Stimulated activated effector memory CD8-positive, alpha-beta T cell treated with anti-CD3 and anti-CD28 coated beads, Interleukin-12 subunit alpha, Interleukin-12 subunit beta, amount 100 ng/mL, for 72 hours (primary cell): ENCODE results near the gene SLC37A2.
"Not testable (repeated sequence)": the region's sequence is repeated elsewhere in the genome, so short reads cannot be mapped to it uniquely, and the experiment has no call there.

Source experiments
- ATAC-seq: fragments of 150-1000 bp; cut with Tn5 transposase; 2 replicates; pipeline ENCODE4 v1.10.0; 2021
- DNase-seq, 2 donors: peaks; one replicate each; pipeline ENCODE4 v3.0.0; 2021 to 2022; ENCODE audit warnings: low spot score in 2 of 2
- H3K27ac Mint-ChIP-seq: one replicate; pipeline ENCODE4 v1.8.0; 2022; ENCODE audit warnings: mild to moderate bottlenecking, mixed read lengths
- H3K36me3 Mint-ChIP-seq: one replicate; pipeline ENCODE4 v1.8.0; 2022; ENCODE audit warnings: mild to moderate bottlenecking, mixed read lengths
- H3K4me1 Mint-ChIP-seq: one replicate; pipeline ENCODE4 v1.8.0; 2022; ENCODE audit warnings: mixed read lengths
- H3K4me3 Mint-ChIP-seq: one replicate; pipeline ENCODE4 v1.8.0; 2022; ENCODE audit warnings: mild to moderate bottlenecking, mixed read lengths
- H3K9me3 Mint-ChIP-seq: one replicate; pipeline ENCODE4 v1.8.0; 2022; ENCODE audit warnings: mixed read lengths

Gene SLC37A2

GRCh38 chr11:125085301-125086081, 22.4 kb downstream of the SLC37A2 start:
- Mint-ChIP-seq H3K4me3 (no peak overlapping the region), H3K9me3 (no peaks in the 10 kb centered on the region), H3K36me3 (no peaks in the 10 kb centered on the region), H3K4me1 (peaks cover 4% of the 10 kb centered on the region), H3K27ac (peak overlapping the region; percentile 58)
- ATAC-seq (no peak), DNase-seq (no peak)

DNA sequence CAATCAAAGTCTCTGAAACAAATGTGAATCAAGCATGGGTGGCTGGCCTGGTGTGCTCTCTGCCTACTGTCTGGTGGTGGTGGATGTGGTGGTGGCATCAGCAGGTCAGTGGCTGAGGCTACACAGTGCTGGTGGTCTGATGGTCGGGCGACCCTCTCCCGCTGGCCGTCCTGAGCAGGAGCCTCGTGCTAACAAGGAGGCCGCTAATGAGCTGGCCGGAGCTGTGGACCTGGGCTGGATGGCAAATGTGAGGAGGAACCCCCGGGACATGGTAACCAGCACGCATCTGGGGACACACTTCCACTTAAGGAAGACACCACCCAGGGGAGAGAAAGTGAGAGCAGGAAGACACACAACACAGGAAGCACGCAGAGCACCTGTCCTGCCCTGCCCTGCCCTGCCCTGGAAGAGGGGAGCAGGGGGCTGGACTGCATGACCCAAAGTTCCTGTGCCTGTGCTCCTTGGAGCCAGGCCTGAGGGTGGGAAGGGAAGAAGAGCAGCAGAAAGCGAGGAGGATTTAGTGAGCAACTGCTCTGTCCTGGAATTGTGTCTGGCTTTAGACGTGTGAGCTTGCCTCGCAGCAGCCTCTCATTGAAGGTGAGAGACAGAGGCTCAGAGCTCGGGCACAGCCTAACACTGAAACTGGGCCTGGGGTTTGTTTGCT, 23.7 kb downstream of the SLC37A2 start:
- Mint-ChIP-seq H3K27ac (no peak overlapping the region), H3K9me3 (no peaks in the 10 kb centered on the region), H3K36me3 (no peaks in the 10 kb centered on the region), H3K4me1 (peaks cover 4% of the 10 kb centered on the region), H3K4me3 (no peak overlapping the region)
- DNase-seq: no peak
- ATAC-seq: no peak

DNA sequence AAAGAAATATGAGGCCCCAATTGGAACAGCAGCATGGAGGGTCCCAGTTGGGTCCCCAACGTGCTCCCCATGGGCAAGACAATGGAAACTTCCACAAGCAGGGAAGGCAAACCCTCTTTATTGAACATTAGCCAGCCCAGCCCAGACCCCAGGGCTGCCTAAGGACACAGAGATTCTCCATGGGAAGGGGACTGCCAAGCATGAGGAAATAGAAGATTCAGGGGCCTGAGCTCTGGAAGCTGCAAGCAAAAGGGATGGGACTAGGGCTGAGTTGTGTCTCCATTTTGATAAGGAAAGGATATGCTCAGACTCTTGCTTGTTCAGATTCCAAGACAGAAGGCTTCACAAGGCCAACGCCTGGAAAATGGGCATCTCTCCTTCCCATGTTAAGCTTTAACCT, 25.0 kb downstream of the SLC37A2 start:
- H3K36me3 Mint-ChIP-seq: no peaks in the 10 kb centered on the region
- DNase-seq (no peak), ATAC-seq (no peak)
- peak overlapping the region; percentile 11 for H3K27ac Mint-ChIP-seq
- H3K4me3 Mint-ChIP-seq: no peak overlapping the region
- no peaks in the 10 kb centered on the region for H3K9me3 Mint-ChIP-seq
- H3K4me1 Mint-ChIP-seq: peaks cover 4% of the 10 kb centered on the region

DNA sequence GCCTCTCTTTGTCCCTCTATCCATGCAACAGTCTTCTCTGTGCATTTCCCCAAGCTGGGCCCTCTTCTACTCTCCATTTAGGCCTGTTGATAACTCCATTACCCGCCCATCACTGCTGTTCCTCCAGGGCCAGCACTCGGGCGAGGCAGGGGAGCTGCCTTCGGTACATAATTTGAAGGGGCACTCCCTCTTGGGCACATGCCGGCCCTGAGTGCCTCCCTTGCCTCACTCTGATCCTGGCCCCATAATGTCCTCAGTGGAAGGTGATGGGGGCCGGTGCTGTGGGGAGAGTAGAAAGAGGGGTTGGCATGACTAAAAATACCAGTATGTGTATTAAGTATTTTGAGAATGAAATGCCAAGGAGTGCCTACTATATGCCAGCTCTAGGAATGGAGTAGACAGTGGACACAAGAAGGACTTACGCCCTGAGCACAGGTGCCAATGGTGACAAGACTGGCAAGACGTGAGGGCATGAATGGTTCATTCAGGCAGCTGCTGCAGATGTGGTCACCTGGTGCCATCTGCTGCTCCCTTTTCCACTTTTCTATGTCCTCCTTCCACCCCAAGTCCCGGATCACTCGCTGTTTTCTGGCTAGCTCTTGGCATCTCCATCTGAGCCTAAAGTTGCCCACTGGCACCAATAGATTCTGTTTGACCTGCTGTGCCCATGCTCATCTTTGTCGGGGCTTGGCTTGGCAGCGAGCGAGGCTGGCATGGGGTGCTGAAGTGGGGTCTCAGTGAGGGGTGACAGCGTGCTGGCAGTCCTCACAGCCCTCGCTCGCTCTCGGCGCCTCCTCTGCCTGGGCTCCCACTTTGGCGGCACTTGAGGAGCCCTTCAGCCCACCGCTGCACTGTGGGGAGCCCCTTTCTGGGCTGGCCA, 25.7 kb downstream of the SLC37A2 start:
- Mint-ChIP-seq H3K36me3 (no peaks in the 10 kb centered on the region), H3K27ac (peak overlapping the region; percentile 11), H3K4me1 (peaks cover 4% of the 10 kb centered on the region), H3K9me3 (no peaks in the 10 kb centered on the region), H3K4me3 (no peak overlapping the region)
- ATAC-seq: no peak
- DNase-seq: no peak

DNA sequence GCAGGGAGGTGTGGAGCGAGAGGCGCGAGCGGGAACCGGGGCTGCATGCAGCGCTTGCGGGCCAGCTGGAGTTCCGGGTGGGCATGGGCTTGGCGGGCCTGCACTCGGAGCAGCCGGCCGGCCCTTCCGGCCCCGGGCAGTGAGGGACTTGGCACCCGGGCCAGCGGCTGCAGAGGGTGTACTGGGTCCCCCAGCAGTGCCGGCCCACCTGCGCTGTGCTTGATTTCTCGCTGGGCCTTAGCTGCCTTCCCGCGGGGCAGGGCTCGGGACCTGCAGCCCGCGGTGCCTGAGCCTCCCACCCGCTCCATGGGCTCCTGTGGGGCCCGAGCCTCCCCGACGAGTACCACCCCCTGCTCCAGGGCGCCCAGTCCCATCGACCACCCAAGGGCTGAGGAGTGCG, 26.4 kb downstream of the SLC37A2 start:
- not testable (repeated sequence) for H3K4me3 Mint-ChIP-seq, H3K27ac Mint-ChIP-seq, DNase-seq, H3K36me3 Mint-ChIP-seq, H3K9me3 Mint-ChIP-seq, ATAC-seq, H3K4me1 Mint-ChIP-seq

GRCh38 chr11:125090151-125090550, 27.0 kb downstream of the SLC37A2 start:
- H3K9me3 Mint-ChIP-seq, DNase-seq, H3K36me3 Mint-ChIP-seq, H3K27ac Mint-ChIP-seq, H3K4me3 Mint-ChIP-seq, H3K4me1 Mint-ChIP-seq, ATAC-seq: not testable (repeated sequence)

- Mint-ChIP-seq H3K27ac (no peak overlapping the region), H3K4me1 (peaks cover 4% of the 10 kb centered on the region), H3K9me3 (no peaks in the 10 kb centered on the region), H3K36me3 (no peaks in the 10 kb centered on the region), H3K4me3 (no peak overlapping the region)
- DNase-seq: no peak
- ATAC-seq: no peak
Observed at GRCh38 chr11:125090816-125091215, 27.7 kb downstream of the SLC37A2 start.

- Mint-ChIP-seq H3K4me3 (no peak overlapping the region), H3K9me3 (no peaks in the 10 kb centered on the region), H3K4me1 (peaks cover 4% of the 10 kb centered on the region), H3K36me3 (no peaks in the 10 kb centered on the region), H3K27ac (no peak overlapping the region)
- ATAC-seq (peak; percentile 56), DNase-seq (no peak)
Observed at GRCh38 chr11:125091247-125091876, 28.3 kb downstream of the SLC37A2 start.

DNA sequence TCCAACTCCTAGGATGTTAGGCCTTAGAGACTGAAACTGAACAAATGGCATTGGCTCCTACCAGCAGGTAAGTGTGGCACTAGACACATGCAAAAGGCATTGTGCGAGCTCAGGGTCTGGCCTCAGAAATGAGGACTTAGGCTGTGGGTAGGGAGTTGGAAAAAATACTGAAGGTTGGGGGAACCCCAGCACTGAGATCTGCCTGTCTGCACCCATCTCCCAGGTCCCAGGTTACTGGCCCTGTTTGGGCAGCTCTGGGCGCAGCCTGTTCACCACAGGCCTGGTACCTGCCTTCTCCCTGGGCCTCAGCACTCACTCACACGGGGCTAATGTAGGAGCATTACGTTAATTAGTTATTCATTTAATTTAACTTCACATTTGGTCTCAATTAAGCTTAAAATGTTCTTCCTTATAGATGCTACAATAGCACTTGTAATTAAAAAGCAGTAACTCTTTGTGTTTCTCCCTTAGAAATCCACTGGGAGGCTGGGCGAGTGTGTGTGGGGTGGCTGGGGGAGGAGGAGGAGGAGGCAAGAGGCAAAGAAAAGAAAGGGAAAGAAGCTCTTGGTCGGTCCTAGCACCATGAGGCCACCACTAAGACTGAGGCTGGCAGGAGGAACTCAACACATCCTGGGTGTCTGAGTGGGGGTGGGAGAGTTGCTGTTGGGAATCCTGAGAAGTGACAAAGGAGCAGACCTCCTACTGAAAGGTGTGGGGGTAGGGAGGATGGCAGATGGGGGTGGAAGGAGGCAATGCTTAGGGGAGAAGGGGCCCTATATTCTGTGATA, 29.0 kb downstream of the SLC37A2 start:
- Mint-ChIP-seq H3K27ac (peak overlapping the region; percentile 26), H3K4me3 (no peak overlapping the region), H3K4me1 (no peaks in the 10 kb centered on the region), H3K36me3 (no peaks in the 10 kb centered on the region), H3K9me3 (no peaks in the 10 kb centered on the region)
- DNase-seq (no peak), ATAC-seq (no peak)

- DNase-seq (no peak), ATAC-seq (no peak)
- Mint-ChIP-seq H3K27ac (peak overlapping the region; percentile 26), H3K36me3 (no peaks in the 10 kb centered on the region), H3K9me3 (no peaks in the 10 kb centered on the region), H3K4me3 (no peak overlapping the region), H3K4me1 (no peaks in the 10 kb centered on the region)
Observed at GRCh38 chr11:125092669-125093068, 29.6 kb downstream of the SLC37A2 start.

GRCh38 chr11:125093502-125093901, 30.4 kb downstream of the SLC37A2 start:
- DNase-seq: no peak
- H3K27ac Mint-ChIP-seq: peak overlapping the region; percentile 4
- ATAC-seq: no peak
- no peaks in the 10 kb centered on the region for H3K4me1 Mint-ChIP-seq
- peaks cover 2% of the 10 kb centered on the region for H3K36me3 Mint-ChIP-seq
- no peaks in the 10 kb centered on the region for H3K9me3 Mint-ChIP-seq
- no peak overlapping the region for H3K4me3 Mint-ChIP-seq

- no peak for ATAC-seq
- Mint-ChIP-seq H3K9me3 (no peaks in the 10 kb centered on the region), H3K4me3 (no peak overlapping the region), H3K36me3 (peaks cover 13% of the 10 kb centered on the region), H3K27ac (no peak overlapping the region), H3K4me1 (no peaks in the 10 kb centered on the region)
- no peak for DNase-seq
Observed at GRCh38 chr11:125094731-125095130, 31.6 kb downstream of the SLC37A2 start.

DNA sequence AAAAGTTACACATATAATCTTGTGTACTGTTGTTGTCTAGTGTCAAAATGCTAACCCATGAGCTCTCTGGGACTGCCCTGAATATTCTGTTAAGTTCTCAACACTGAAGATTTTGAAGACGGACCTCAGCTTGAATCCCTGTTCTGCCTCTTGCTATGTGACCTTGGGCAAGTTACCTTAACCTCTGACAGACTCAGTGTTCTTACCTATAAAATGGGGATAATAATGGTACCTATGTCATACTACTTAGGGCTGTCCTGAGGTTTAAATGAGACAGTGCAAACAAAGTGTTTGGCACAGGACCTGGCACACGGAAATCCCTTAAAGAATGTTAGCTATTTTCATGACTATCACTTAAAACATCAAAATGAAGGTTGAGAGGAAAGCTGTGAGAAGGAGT, 37.0 kb downstream of the SLC37A2 start:
- H3K36me3 Mint-ChIP-seq: peaks cover 27% of the 10 kb centered on the region
- no peak for ATAC-seq

DNA sequence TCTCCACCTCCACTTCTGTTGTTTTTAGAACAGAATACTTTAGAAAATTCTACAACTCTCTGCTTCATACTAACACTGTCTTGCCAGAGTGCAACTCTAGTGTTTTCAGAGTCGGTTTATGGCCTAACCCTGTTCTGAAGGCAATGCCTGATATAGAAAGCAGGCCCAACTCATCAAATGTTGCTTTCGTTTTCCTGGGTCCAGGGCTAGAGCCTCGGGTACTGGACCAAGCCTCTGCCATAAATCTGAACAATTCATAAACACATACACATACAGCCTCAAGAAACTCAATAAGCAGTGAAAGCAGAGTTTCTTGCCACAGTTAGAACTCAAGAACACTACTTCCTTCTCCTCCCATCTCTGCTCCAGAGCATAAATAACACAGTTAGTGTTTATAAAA, 38.5 kb downstream of the SLC37A2 start:
- Mint-ChIP-seq H3K9me3 (no peaks in the 10 kb centered on the region), H3K27ac (peak overlapping the region; percentile 55), H3K4me1 (no peaks in the 10 kb centered on the region), H3K4me3 (no peak overlapping the region), H3K36me3 (peaks cover 27% of the 10 kb centered on the region)
- ATAC-seq (no peak), DNase-seq (no peak)

More for the DNA sequence above, 37.0 kb downstream of the SLC37A2 start:
- no peaks in the 10 kb centered on the region for H3K4me1 Mint-ChIP-seq
- no peak for DNase-seq
- no peaks in the 10 kb centered on the region for H3K9me3 Mint-ChIP-seq
- H3K4me3 Mint-ChIP-seq: no peak overlapping the region
- H3K27ac Mint-ChIP-seq: no peak overlapping the region
